ENCODE results near the gene OTOP2. TPM values are rescaled to one million over a fixed set of nuclear protein-coding genes. Genes with fewer than 3 reads are reported as not detected.

OTOP2 gene
- total and polyA plus RNA-seq, 2 of the 4 experiments (the other 2 are of a cell fraction): not detected

- ChIA-PET POLR2A (ENCODE audit: unreplicated experiment) (no interaction called here), CTCF (interaction anchor here (0.6 to 1.0 kb wide), 2 partner anchors 48 to 71 kb away, joined by 3 read pairs; no protein-coding TSS in a partner anchor)
- H2AK5ac ChIP-seq (ENCODE audit: low read depth, low read length): no peak overlapping the region
- no peak overlapping the region for H3K4ac ChIP-seq (ENCODE audit: low read depth, low read length)
- dilution Hi-C loops (cut with HindIII; ENCODE audit: low sequenced_read_pairs, unreplicated experiment): no loop called here
- no peak overlapping the region for H3K4me3 ChIP-seq (ENCODE audit: insufficient read depth, low read depth, low read length)
- ATAC-seq (ENCODE audit: low read depth): no peak
- no peaks in the 10 kb centered on the region for H3K36me3 ChIP-seq (ENCODE audit: control insufficient read depth, insufficient read depth, low read length)
- no peak overlapping the region for H2BK120ac ChIP-seq (ENCODE audit: low read depth, low read length)
- TF ChIP-seq CTCF (conservative IDR thresholded peaks at IDR 0.05; ENCODE audit: low read depth, low read length) (peak; percentile 10; the same call in 1 of the 2 replicates), RCOR1 (IDR thresholded peaks at IDR 0.05; ENCODE audit: insufficient replicate concordance, low read length) (no peak)
- BruUV-seq (replicated peaks): no TSS peak
- intact Hi-C loops (cut with micrococcal nuclease): loop anchor here (5.0 kb wide), 1 partner anchor 84 kb away; the partner anchor contains the start of genes ATP5PD and KCTD2
- no peak overlapping the region for H3K14ac ChIP-seq (replicated peaks; ENCODE audit: low read depth, low read length)
- H3K27me3 ChIP-seq (ENCODE audit: control insufficient read depth, insufficient read depth, low read length): peaks cover 7% of the 10 kb centered on the region
- no peak overlapping the region for H2AK9ac ChIP-seq (replicated peaks; ENCODE audit: low read depth, low read length, poor library complexity)
- no peak overlapping the region for H3K9ac ChIP-seq (ENCODE audit: low read depth, low read length)
- H3K79me1 ChIP-seq (ENCODE audit: low read depth in 1 of 2, low read length in 2 of 2): no peaks in the 10 kb centered on the region
- H2BK5ac ChIP-seq (ENCODE audit: low read depth, low read length, poor library complexity, severe bottlenecking): no peak overlapping the region
- no peak overlapping the region for H3K23ac ChIP-seq (ENCODE audit: low read depth, low read length)
- DNase-seq: no peak
- no peak overlapping the region for H3K27ac ChIP-seq (ENCODE audit: insufficient read depth, low read length)
- H2AFZ ChIP-seq (replicated peaks; ENCODE audit: low read length, poor library complexity): peak overlapping the region; percentile 33
- no peak overlapping the region for H3K18ac ChIP-seq (ENCODE audit: low read depth, low read length)
- no peaks in the 10 kb centered on the region for H3K9me1 ChIP-seq (ENCODE audit: insufficient read depth, low read length)
- no peak overlapping the region for H2BK20ac ChIP-seq (ENCODE audit: low read depth, low read length)
- H4K5ac ChIP-seq (ENCODE audit: low read depth, low read length): no peak overlapping the region
- H4K8ac ChIP-seq (ENCODE audit: low read depth in 2 of 2, low read length in 2 of 2): no peak overlapping the region
- 51% methylated on average over 10 of the region's 12 CpGs; no CpG with 5 or more reads in 1 of the 2 experiments for WGBS, 2 experiments (ENCODE audit: extremely low coverage in 2 of 2, insufficient read length in 1 of 2)
- no peaks in the 10 kb centered on the region for H3K9me3 ChIP-seq (ENCODE audit: control insufficient read depth, insufficient read depth, low read length)
- in situ Hi-C loops (cut with MboI; ENCODE audit: low sequenced_read_pairs): loop anchor here (10.0 kb wide), 1 partner anchor 241 kb away; the partner anchor contains the start of gene NUP85
- no peak overlapping the region for H4K91ac ChIP-seq (ENCODE audit: insufficient read depth, low read depth, low read length)
- no peak overlapping the region for H3K56ac ChIP-seq (ENCODE audit: extremely low read depth, insufficient read depth, low read length)
- no peak overlapping the region for H2BK15ac ChIP-seq (ENCODE audit: low read depth, low read length)
- H4K20me1 ChIP-seq (ENCODE audit: insufficient read depth, low read length): no peaks in the 10 kb centered on the region
- H3K4me2 ChIP-seq (ENCODE audit: low read depth, low read length): no peak overlapping the region
- H3K4me1 ChIP-seq (ENCODE audit: control insufficient read depth, insufficient read depth, low read length): 0 out of 2 replicates have a peak, but pooled peaks cover 1% of the 10 kb centered on the region
These were observed 39.6 kb downstream of the OTOP2 start for GRCh38 chr17:74963656-74964055.

Measured in IMR-90 (cell line).